ENCODE measurements around the gene ZDHHC16.

DNA sequence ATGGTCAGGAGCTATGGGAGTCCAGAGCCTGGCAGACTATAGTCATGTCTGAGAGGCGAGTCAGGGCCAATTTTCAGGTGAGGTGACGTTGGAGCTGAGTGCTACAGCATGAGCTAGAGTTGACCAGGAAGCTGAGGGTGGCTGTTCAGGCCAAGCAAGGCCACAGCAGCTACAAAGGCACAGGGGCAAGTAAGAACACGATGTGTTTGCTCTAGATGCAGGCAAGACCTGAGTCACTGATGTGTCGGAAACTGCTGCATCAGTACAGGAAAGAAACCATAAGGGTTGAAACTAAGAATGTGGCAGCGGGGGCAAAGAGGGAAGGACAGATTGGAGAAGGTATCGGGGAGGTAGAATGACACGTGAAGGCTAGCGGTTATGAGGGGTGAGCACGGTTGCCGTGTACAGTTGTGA, 33.1 kb upstream of the ZDHHC16 start:
- TF ChIP-seq CTCF (IDR thresholded peaks at IDR 0.05) (no peak), POLR2A (IDR thresholded peaks at IDR 0.05) (no peak)

Data from ovary (tissue), 3 donors.